K562 (cell line): Measurements from ENCODE around the gene AGR2. TPM values are rescaled to one million over a fixed set of nuclear protein-coding genes. Genes with fewer than 3 reads are reported as not detected.

Source experiments
- ATAC-seq: fragments of 200-7000 bp; cut with Tn5 transposase; 3 replicates; pipeline ENCODE4 v1.9.1; 2020; ENCODE audit warnings: moderate library complexity
- BruUV-seq: library from RNA; stranded (reverse); fragments of 400-500 nt; replicated peaks from 2 replicates; lab custom pipeline; 2021; lab: Mats Ljungman, UMichigan
- CTCF ChIA-PET: fragments of 300-600 bp; formaldehyde crosslinking; extraction: SDS; loops from one replicate; lab custom pipeline; 2021; ENCODE audit warnings: low intra/inter-chr PET ratio; lab: Yijun Ruan, JAX
- POLR2A ChIA-PET: fragments of 300-600, 350-650 bp; sonication (Branson Sonifier 250); formaldehyde crosslinking; extraction: SDS; loops from one replicate; lab custom pipeline; 2021; ENCODE audit warnings: antibody characterized with exemption, inconsistent platforms; lab: Yijun Ruan, JAX
- DNase-seq, 4 experiments: peaks; one replicate each; pipeline versions ENCODE4 v3.0.0 to v3.0.0-alpha.2; 2011 to 2018; ENCODE audit warnings: low spot score in 3 of 4, mixed read lengths in 3 of 4; ENCODE audit errors: extremely low read depth in 1 of 4
- FAIRE-seq: peaks from 2 replicates; lab custom pipeline; 2011; peaks lifted over from hg19 to GRCh38; lab: Jason Lieb, UNC
- H2AFZ ChIP-seq: 2 replicates; pipeline ENCODE4 v1.6.0; 2011; ENCODE audit warnings: low read depth, low read length, control low read depth, inconsistent platforms
- H3K27ac ChIP-seq: fragments of 200-600 bp; 3 replicates; pipeline ENCODE4 v1.8.0; 2011; ENCODE audit warnings: low read depth, mild to moderate bottlenecking, control low read depth, inconsistent platforms, low read length, moderate library complexity, mixed read lengths; ENCODE audit errors: extremely low read depth
- H3K27me3 ChIP-seq, 2 experiments: fragments of 300-600 bp in 1 of 2; 2 replicates in 1 of 2; 3 replicates in 1 of 2; pipeline versions ENCODE4 v1.6.0 to v1.8.0; 2011; ENCODE audit warnings: inconsistent platforms in 2 of 2, low read length in 2 of 2, mild to moderate bottlenecking in 1 of 2, mixed read lengths in 1 of 2, moderate library complexity in 1 of 2; ENCODE audit not compliant: control insufficient read depth in 2 of 2, insufficient read depth in 2 of 2
- H3K36me3 ChIP-seq: fragments of 300-600 bp; 3 replicates; pipeline ENCODE4 v1.8.0; 2011; ENCODE audit warnings: mild to moderate bottlenecking, low read length, inconsistent platforms; ENCODE audit not compliant: control insufficient read depth, insufficient read depth
- H3K4me1 ChIP-seq, 2 experiments: fragments of 200-600 bp in 1 of 2; replicated peaks in 1 of 2; 2 replicates in 1 of 2; 3 replicates in 1 of 2; pipeline versions ENCODE4 v1.5.1 to v1.8.0; 2011; ENCODE audit warnings: inconsistent platforms in 2 of 2, low read length in 2 of 2, mild to moderate bottlenecking in 1 of 2, mixed read lengths in 1 of 2, moderate library complexity in 1 of 2; ENCODE audit not compliant: control insufficient read depth in 2 of 2, insufficient read depth in 2 of 2
- H3K4me2 ChIP-seq: 2 replicates; pipeline ENCODE4 v1.6.1; 2011; ENCODE audit warnings: low read length, control low read depth, inconsistent platforms, mixed read lengths; ENCODE audit not compliant: insufficient read depth
- H3K4me3 ChIP-seq: fragments of 200-600 bp; sonication (generic), shearing (Covaris generic); 2 replicates; pipeline ENCODE4 v1.5.1; 2016; ENCODE audit warnings: control low read depth, inconsistent platforms
- H3K79me2 ChIP-seq: fragments of 200-600 bp; 3 replicates; pipeline ENCODE4 v1.8.0; 2011; ENCODE audit warnings: low read length, inconsistent platforms; ENCODE audit not compliant: control insufficient read depth, insufficient read depth
- H3K9ac ChIP-seq, 2 experiments: 2 replicates each; pipeline versions ENCODE4 v1.6.0 to v1.6.1; 2011; ENCODE audit warnings: low read depth in 2 of 2, low read length in 2 of 2, control low read depth in 1 of 2, inconsistent platforms in 1 of 2, mild to moderate bottlenecking in 1 of 2, mixed read lengths in 1 of 2; ENCODE audit not compliant: insufficient read depth in 1 of 2
- H3K9me1 ChIP-seq: one replicate; pipeline ENCODE4 v1.6.0; 2011; ENCODE audit warnings: inconsistent platforms, mild to moderate bottlenecking, low read length, moderate library complexity; ENCODE audit not compliant: control insufficient read depth, insufficient read depth
- H3K9me3 ChIP-seq: replicated peaks from 2 replicates; pipeline ENCODE4 v1.5.1; 2011; ENCODE audit warnings: low read depth, low read length, inconsistent platforms; ENCODE audit not compliant: control insufficient read depth, insufficient read depth
- H4K20me1 ChIP-seq: replicated peaks from 2 replicates; pipeline ENCODE4 v1.6.1; 2011; ENCODE audit warnings: low read length, inconsistent platforms, mixed read lengths; ENCODE audit not compliant: control insufficient read depth, insufficient read depth
- ARID1B ChIP-seq: fragments of 450-650 bp; IDR thresholded peaks from 2 replicates; pipeline ENCODE4 v1.6.1; 2016; ENCODE audit warnings: antibody characterized with exemption, mild to moderate bottlenecking, inconsistent platforms
- ATF6 ChIP-seq: sonication (generic); formaldehyde crosslinking; IDR thresholded peaks from 2 replicates; pipeline ENCODE4 v1.4.0; 2020; ENCODE audit warnings: mild to moderate bottlenecking, missing genetic modification reagents
- GATA2 ChIP-seq: sonication (generic); formaldehyde crosslinking; IDR thresholded peaks from 2 replicates; pipeline ENCODE4 v1.4.0; 2020; ENCODE audit warnings: mild to moderate bottlenecking, missing genetic modification reagents
- PCBP1 ChIP-seq: fragments of 200-400 bp; formaldehyde crosslinking; IDR thresholded peaks from 2 replicates; pipeline ENCODE4 v1.6.1; 2018; ENCODE audit warnings: mild to moderate bottlenecking, low read depth, low read length; ENCODE audit not compliant: poor library complexity, severe bottlenecking
- SRSF1 ChIP-seq: fragments of 200-400 bp; formaldehyde crosslinking; IDR thresholded peaks from 2 replicates; pipeline ENCODE4 v1.6.1; 2017; ENCODE audit warnings: mild to moderate bottlenecking, low read depth, low read length, moderate library complexity
- TCF7L2 ChIP-seq: fragments of 150-350 bp; IDR thresholded peaks from 2 replicates; pipeline ENCODE4 v1.6.1; 2016; ENCODE audit warnings: low read depth, mild to moderate bottlenecking, low read length, moderate library complexity
- ZBTB2 ChIP-seq: fragments of 450-650 bp; IDR thresholded peaks from 2 replicates; pipeline ENCODE4 v1.6.1; 2016; ENCODE audit warnings: antibody characterized with exemption
- ZNF212 ChIP-seq: fragments of 450-650 bp; formaldehyde crosslinking; IDR thresholded peaks from 2 replicates; pipeline ENCODE4 v1.4.0; 2020; ENCODE audit warnings: mild to moderate bottlenecking
- ZNF318 ChIP-seq, 2 experiments: fragments of 450-650 bp; IDR thresholded peaks; 2 replicates each; pipeline ENCODE4 v1.6.1; 2016; ENCODE audit warnings: mild to moderate bottlenecking in 2 of 2, borderline replicate concordance in 1 of 2, low read depth in 1 of 2, moderate library complexity in 1 of 2
- WGBS: fragments of 100-300 bp; shearing (Covaris generic); methylation state at CpG from one replicate; pipeline ENCODE4 v1.1.6; 2016; ENCODE audit warnings: low coverage, mixed read lengths; ENCODE audit not compliant: insufficient coverage; ENCODE audit errors: missing lambda C conversion rate; 5-methylcytosine and 5-hydroxymethylcytosine counted together
- in situ Hi-C: fragments of 300-500 bp; cut with MboI; formaldehyde crosslinking; loops from 4 replicates; pipeline ENCODE4 v1.15.0; 2018; ENCODE audit warnings: inconsistent platforms, mixed read lengths
- intact Hi-C: fragments of 100-400 bp; cut with micrococcal nuclease; formaldehyde crosslinking; loops from 2 replicates; pipeline ENCODE4 v1.14.2; 2022
- polyA plus RNA-seq, 8 experiments: library from polyadenylated mRNA; depleted of rRNA in 4 of 8; stranded (reverse) in 5 of 8; unstranded in 3 of 8; fragments of >200 nt; fragmentation: Nextera tagmentation in 2 of 8; fragmentation: Illumina TruSeq in 1 of 8; extraction: Ambion mirVana in 2 of 8; extraction: Trizol in 1 of 8; gene quantifications; 2 replicates each; pipeline versions ENCODE4 v1.2.1 to v1.2.3, GENCODE V29; 2011 to 2014; ENCODE audit warnings: inconsistent platforms in 1 of 8, missing spikeins in 1 of 8
- total RNA-seq, 7 experiments: library from RNA; depleted of rRNA in 6 of 7; stranded (reverse); fragments of >200 nt in 6 of 7; fragmentation: Illumina TruSeq in 2 of 7; extraction: Trizol in 2 of 7; gene quantifications; 2 replicates each; pipeline versions ENCODE4 v1.2.1 to v1.2.3, GENCODE V29; 2011 to 2021; ENCODE audit warnings: low replicate concordance in 1 of 7

Gene AGR2
- total and polyA plus RNA-seq, 9 of the 15 experiments (the other 6 are each of a cell fraction or from before 2014, with no cell fraction given) = 0.66 TPM; not detected in 8

GRCh38 chr7:16810112-16810511 lies 5.3 kb upstream of the AGR2 start (continued):
- TF ChIP-seq ARID1B = no peak

- intact Hi-C loops = no loop called here
- Histone ChIP-seq H3K27ac (no peak overlapping the region), H3K4me2 (no peak overlapping the region)
- TF ChIP-seq GATA2 (CRISPR knock-in tag) (no peak), SRSF1 (no peak), PCBP1 (no peak), ZNF318 (IDR thresholded peaks at IDR 0.05; ENCODE audit: borderline replicate concordance in 1 of 2, low read depth in 1 of 2) (no peak), ZBTB2 (no peak), ZNF212 (CRISPR knock-in tag) (no peak), ATF6 (CRISPR knock-in tag) (no peak), TCF7L2 (no peak)
Observed at GRCh38 chr7:16805441-16805840, 642 bp upstream of the AGR2 start.

More at GRCh38 chr7:16805441-16805840, 642 bp upstream of the AGR2 start:
- no TSS peak for BruUV-seq
- Histone ChIP-seq H2AFZ (no peak overlapping the region), H3K79me2 (no peaks in the 10 kb centered on the region), H3K9me1 (no peaks in the 10 kb centered on the region), H3K27me3 (peaks cover 0 to 8% of the 10 kb centered on the region in 2 experiments; a peak in 4 of 5 replicates), H3K36me3 (no peaks in the 10 kb centered on the region), H4K20me1 (no peaks in the 10 kb centered on the region), H3K9me3 (no peaks in the 10 kb centered on the region), H3K4me1 (no peaks in the 10 kb centered on the region), H3K4me3 (no peak overlapping the region), H3K9ac (no peak overlapping the region)
- FAIRE-seq (no peak), ATAC-seq (no peak), DNase-seq (no peak)
- POLR2A ChIA-PET = interaction anchor here (0.6 kb wide), 1 partner anchor 28 kb away, joined by 3 read pairs; no protein-coding TSS in a partner anchor
- CTCF ChIA-PET = no interaction called here
- WGBS = 0% methylated on average over 3 of the region's 3 CpGs
- in situ Hi-C loops = no loop called here
